MM.1S (cell line): ENCODE results near the gene SEMA6C.
A peak's percentile ranks its signal among the peaks of the same experiment; 100 is the strongest.

Source experiments
- DNase-seq: peaks from one replicate; pipeline ENCODE4 v3.0.0-alpha.2; 2015
- H2AFZ ChIP-seq: fragments of 300-600 bp; sonication (generic); 2 replicates; pipeline ENCODE4 v1.6.0; 2016; ENCODE audit warnings: antibody characterized with exemption, low read length
- H3F3A ChIP-seq: fragments of 300-600 bp; sonication (generic); 2 replicates; pipeline ENCODE4 v1.6.1; 2016; ENCODE audit warnings: mild to moderate bottlenecking, antibody characterized with exemption, low read length, moderate library complexity, mixed read lengths; ENCODE audit not compliant: insufficient read depth
- H3K27ac ChIP-seq: fragments of 300-600 bp; sonication (generic); 2 replicates; pipeline ENCODE4 v1.5.1; 2016; ENCODE audit warnings: mild to moderate bottlenecking, low read length
- H3K27me3 ChIP-seq: fragments of 300-600 bp; sonication (generic); replicated peaks from 2 replicates; pipeline ENCODE4 v1.6.0; 2016; ENCODE audit warnings: low read length; ENCODE audit not compliant: insufficient read depth
- H3K36me3 ChIP-seq: fragments of 300-600 bp; sonication (generic); replicated peaks from 2 replicates; pipeline ENCODE4 v1.6.1; 2016; ENCODE audit warnings: mild to moderate bottlenecking, low read length, mixed read lengths; ENCODE audit not compliant: insufficient read depth
- H3K4me1 ChIP-seq: fragments of 300-600 bp; sonication (generic); 2 replicates; pipeline ENCODE4 v1.6.1; 2016; ENCODE audit warnings: low read length, mixed read lengths
- H3K4me2 ChIP-seq: fragments of 300-600 bp; sonication (generic); 2 replicates; pipeline ENCODE4 v1.6.0; 2016; ENCODE audit warnings: low read depth, low read length
- H3K4me3 ChIP-seq: fragments of 300-600 bp; sonication (generic); 2 replicates; pipeline ENCODE4 v1.5.1; 2016; ENCODE audit warnings: low read length, mixed read lengths
- H3K79me2 ChIP-seq: fragments of 300-600 bp; sonication (generic); 2 replicates; pipeline ENCODE4 v1.6.1; 2016; ENCODE audit warnings: mixed run types, low read length, mixed read lengths
- H3K9ac ChIP-seq: fragments of 300-600 bp; sonication (generic); 2 replicates; pipeline ENCODE4 v1.6.1; 2016; ENCODE audit warnings: low read length, mixed read lengths
- H3K9me2 ChIP-seq: fragments of 300-600 bp; sonication (generic); replicated peaks from 2 replicates; pipeline ENCODE4 v1.6.1; 2016; ENCODE audit warnings: mild to moderate bottlenecking, low read length, mixed read lengths; ENCODE audit not compliant: insufficient read depth
- H3K9me3 ChIP-seq: fragments of 300-600 bp; sonication (generic); replicated peaks from 2 replicates; pipeline ENCODE4 v1.6.1; 2016; ENCODE audit warnings: mild to moderate bottlenecking, low read length, mixed read lengths; ENCODE audit not compliant: insufficient read depth
- H4K20me1 ChIP-seq: fragments of 300-600 bp; sonication (generic); 2 replicates; pipeline ENCODE4 v1.6.1; 2016; ENCODE audit warnings: mild to moderate bottlenecking, low read length, moderate library complexity, mixed read lengths; ENCODE audit not compliant: insufficient read depth
- CTCF ChIP-seq: fragments of 300-600 bp; sonication (generic); IDR thresholded peaks from 2 replicates; pipeline ENCODE4 v1.5.1; 2016; ENCODE audit warnings: antibody characterized with exemption, low read length, mixed read lengths
- EZH2 ChIP-seq: fragments of 300-600 bp; sonication (generic); optimal IDR thresholded peaks from 2 replicates; pipeline ENCODE3; 2017; ENCODE audit warnings: low read depth, mild to moderate bottlenecking, antibody characterized with exemption, low read length, mixed read lengths
- EZH2phosphoT487 ChIP-seq: fragments of 300-600 bp; sonication (generic); IDR thresholded peaks from 2 replicates; pipeline ENCODE4 v1.6.1; 2018; ENCODE audit warnings: antibody characterized with exemption, low read length

The SEMA6C gene

GRCh38 chr1:151130987-151131586, 15.3 kb downstream of the SEMA6C start:
- no peak overlapping the region for H3K9ac ChIP-seq
- peaks cover 9% of the 10 kb centered on the region for H3K4me1 ChIP-seq
- no peaks in the 10 kb centered on the region for H3K79me2 ChIP-seq
- peaks cover 26% of the 10 kb centered on the region for H3K27me3 ChIP-seq
- H3K9me2 ChIP-seq, result no peaks in the 10 kb centered on the region
- H3K36me3 ChIP-seq, result no peaks in the 10 kb centered on the region
- no peak overlapping the region for H3K27ac ChIP-seq
- no peaks in the 10 kb centered on the region for H3K9me3 ChIP-seq
- TF ChIP-seq EZH2 (no peak), CTCF (no peak), EZH2phosphoT487 (no peak)
- H3K4me3 ChIP-seq, result no peak overlapping the region
- DNase-seq, result no peak
- no peaks in the 10 kb centered on the region for H4K20me1 ChIP-seq
- H2AFZ ChIP-seq, result no peak overlapping the region
- no peaks in the 10 kb centered on the region for H3F3A ChIP-seq
- H3K4me2 ChIP-seq, result 0 out of 2 replicates have a peak overlapping the region, but pooled peaks have one; percentile 2

GRCh38 chr1:151128800-151129199, 17.6 kb downstream of the SEMA6C start:
- no peaks in the 10 kb centered on the region for H3K36me3 ChIP-seq
- peaks cover 21% of the 10 kb centered on the region for H3K27me3 ChIP-seq
- no peaks in the 10 kb centered on the region for H3K9me2 ChIP-seq
- H3K9me3 ChIP-seq, result no peaks in the 10 kb centered on the region
- no peak for DNase-seq
- H3K4me2 ChIP-seq, result no peak overlapping the region
- no peak overlapping the region for H2AFZ ChIP-seq
- H3K9ac ChIP-seq, result no peak overlapping the region
- H3K4me1 ChIP-seq, result no peaks in the 10 kb centered on the region
- no peak overlapping the region for H3K4me3 ChIP-seq
- no peak overlapping the region for H3K27ac ChIP-seq
- H3K79me2 ChIP-seq, result no peaks in the 10 kb centered on the region
- no peaks in the 10 kb centered on the region for H3F3A ChIP-seq
- H4K20me1 ChIP-seq, result no peaks in the 10 kb centered on the region
- TF ChIP-seq EZH2, result no peak
- no peak for TF ChIP-seq EZH2phosphoT487
- TF ChIP-seq CTCF, result no peak

GRCh38 chr1:151124763-151125403, 21.5 kb downstream of the SEMA6C start:
- H4K20me1 ChIP-seq, result no peaks in the 10 kb centered on the region
- no peak for DNase-seq
- no peak overlapping the region for H3K27ac ChIP-seq
- no peaks in the 10 kb centered on the region for H3F3A ChIP-seq
- no peaks in the 10 kb centered on the region for H3K36me3 ChIP-seq
- TF ChIP-seq CTCF (no peak), EZH2phosphoT487 (no peak), EZH2 (no peak)
- H3K9me3 ChIP-seq, result no peaks in the 10 kb centered on the region
- H2AFZ ChIP-seq, result no peak overlapping the region
- H3K27me3 ChIP-seq, result no peaks in the 10 kb centered on the region
- H3K4me2 ChIP-seq, result no peak overlapping the region
- no peaks in the 10 kb centered on the region for H3K9me2 ChIP-seq
- no peaks in the 10 kb centered on the region for H3K79me2 ChIP-seq
- H3K9ac ChIP-seq, result no peak overlapping the region
- H3K4me1 ChIP-seq, result no peaks in the 10 kb centered on the region
- H3K4me3 ChIP-seq, result no peak overlapping the region
